Raji (cell line): ENCODE data around the gene APELA.

Experiments used
- POLR2A ChIP-seq: IDR thresholded peaks from 2 replicates; pipeline ENCODE4 v1.6.1; 2011; ENCODE audit warnings: low read depth, low read length, control low read depth; ENCODE audit not compliant: insufficient read depth

APELA gene

DNA sequence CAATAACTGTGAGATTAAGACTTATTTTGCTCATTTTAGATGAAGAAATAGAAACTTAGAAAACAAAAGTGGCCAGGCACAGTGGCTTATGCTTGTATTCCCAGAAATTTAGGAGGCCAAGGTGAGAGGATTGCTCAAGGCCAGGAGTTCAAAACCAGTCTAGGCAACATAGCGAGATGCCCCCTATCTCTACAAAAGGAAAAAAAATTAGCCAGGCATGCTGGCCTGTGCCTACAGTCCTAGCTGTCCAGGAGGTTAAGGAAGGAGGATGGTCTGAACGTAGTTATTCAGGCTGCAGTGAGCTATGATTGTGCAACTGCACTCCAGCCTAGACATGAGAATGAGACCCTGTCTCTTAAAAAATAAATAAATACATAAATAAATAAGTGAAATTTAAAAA lies 28.0 kb downstream of the APELA start:
- TF ChIP-seq POLR2A: no peak

DNA sequence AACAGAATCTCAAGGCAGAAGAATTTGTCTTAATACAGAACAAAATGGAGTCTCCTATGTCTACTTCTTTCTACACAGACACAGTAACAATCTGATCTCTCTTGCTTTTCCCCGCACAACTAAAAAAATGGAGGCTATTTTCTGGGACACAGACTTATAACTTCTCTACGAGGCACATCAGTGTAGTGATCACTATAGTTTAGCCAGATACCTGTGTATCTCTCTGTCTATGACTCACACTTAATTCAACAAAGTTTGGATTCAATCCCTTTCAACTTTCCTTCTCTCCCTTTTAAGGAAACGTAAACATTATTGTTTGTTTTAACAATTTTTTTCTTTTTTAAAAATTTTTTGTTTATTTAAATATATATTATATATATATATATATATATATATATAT lies 29.4 kb downstream of the APELA start:
- TF ChIP-seq POLR2A: no peak

GRCh38 chr4:164918956-164919355 lies 42.0 kb downstream of the APELA start:
- no peak for TF ChIP-seq POLR2A

GRCh38 chr4:164924670-164925238 lies 47.8 kb downstream of the APELA start:
- TF ChIP-seq POLR2A: no peak

DNA sequence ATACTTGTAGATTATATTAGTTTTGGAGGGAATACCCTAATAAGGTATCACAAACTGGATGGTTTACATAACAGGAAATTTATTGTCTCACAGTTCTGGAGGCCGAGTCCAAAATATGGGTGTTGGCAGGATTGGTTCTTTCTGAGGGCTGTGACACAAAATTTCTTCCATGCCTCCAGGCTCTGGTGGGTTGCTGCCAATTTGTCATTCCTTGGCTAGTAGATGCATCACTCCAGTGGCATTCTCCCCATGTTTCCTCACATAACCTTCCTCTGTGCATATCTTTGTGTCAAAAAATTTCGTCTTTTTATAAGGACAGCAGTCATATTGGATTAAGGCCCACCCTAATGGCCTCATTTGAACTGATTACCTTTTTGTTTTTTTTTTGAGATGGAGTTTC lies 49.3 kb downstream of the APELA start:
- no peak for TF ChIP-seq POLR2A

- no peak for TF ChIP-seq POLR2A
These were observed 53.7 kb downstream of the APELA start for GRCh38 chr4:164930647-164931046.

DNA sequence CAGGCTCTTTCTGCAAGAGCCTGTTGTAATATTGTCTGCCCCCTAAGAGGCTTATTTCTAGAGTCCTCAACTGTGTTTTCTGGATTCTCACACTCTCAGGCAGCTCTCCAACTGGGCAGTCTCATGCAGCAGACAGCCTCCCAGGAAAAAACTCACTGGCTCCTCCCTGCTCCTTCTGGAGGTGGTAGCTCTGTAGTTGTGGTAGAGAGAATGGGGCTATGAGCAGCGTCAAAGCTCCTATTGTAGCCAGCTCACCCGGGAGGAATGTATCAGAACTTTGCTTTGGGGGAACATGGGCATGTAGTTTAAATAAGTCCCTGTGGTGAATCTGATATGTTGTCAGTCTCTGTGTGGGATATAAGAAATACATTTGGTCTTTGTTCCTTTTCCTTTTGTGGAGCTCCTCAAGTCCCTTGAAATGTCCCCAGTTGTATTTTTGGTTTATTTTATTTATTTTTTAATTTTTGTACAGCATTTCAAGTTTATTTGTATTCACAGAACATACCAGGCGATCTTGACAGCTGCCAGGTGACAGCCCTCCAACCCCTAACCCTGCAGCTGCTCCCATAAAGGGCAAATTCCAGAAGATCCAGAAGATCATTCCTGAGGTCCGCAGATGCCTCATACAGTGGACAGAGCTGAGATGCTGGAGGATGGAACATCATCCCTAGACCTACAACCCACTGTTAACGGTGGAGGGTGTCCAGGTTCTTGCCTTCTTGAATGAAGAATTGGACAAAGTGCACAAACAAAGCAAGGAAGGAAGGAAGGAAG lies 54.8 kb downstream of the APELA start:
- no peak for TF ChIP-seq POLR2A

DNA sequence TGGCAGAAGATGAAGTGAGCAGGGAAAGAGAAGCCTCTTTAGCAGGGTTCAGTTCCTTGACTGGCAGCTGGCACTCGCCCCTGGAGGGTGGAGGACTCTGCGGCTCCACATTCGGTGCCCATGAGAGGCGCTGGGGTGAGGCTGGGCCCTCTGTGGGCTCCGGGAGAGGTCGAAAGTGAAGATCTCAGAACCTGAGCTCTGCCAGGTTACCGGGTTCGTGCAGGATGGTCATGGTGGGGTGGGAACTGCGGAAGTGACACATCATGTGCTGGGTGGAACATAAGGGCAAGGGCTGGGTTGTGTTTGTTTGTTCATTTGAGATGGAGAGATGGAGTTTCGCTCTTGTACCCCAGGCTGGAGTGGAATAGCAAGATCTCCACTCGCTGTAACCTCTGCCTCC lies 56.3 kb downstream of the APELA start:
- no peak for TF ChIP-seq POLR2A

GRCh38 chr4:164935363-164935762 lies 58.4 kb downstream of the APELA start:
- TF ChIP-seq POLR2A: no peak

- TF ChIP-seq POLR2A: no peak
These were observed 60.7 kb downstream of the APELA start for GRCh38 chr4:164937576-164938270.

- TF ChIP-seq POLR2A: no peak
These were observed 66.2 kb downstream of the APELA start for GRCh38 chr4:164943192-164943591.

DNA sequence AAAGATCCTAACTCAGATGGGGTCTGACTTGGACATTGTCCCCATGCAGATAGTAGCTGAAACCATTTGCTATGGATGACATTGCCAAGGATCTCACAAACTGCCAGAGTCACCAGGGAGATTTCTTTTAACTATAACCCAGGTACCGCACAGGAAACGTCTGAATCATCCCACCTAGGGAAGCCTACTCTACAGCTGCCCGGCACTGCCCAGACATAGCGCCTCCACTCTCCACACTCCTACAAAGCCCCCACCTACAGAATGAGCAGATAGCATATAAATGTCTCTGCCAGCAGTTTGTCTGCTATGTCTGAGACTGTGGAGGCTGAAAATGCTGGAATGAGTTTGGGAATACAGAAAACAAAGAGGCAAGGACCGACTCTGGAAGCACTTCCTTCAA lies 68.2 kb downstream of the APELA start:
- no peak for TF ChIP-seq POLR2A

GRCh38 chr4:164946810-164947209 lies 69.8 kb downstream of the APELA start:
- no peak for TF ChIP-seq POLR2A
